ENCODE results near the gene KLHDC1.
"Not testable (repeated sequence)": the region's sequence is repeated elsewhere in the genome, so short reads cannot be mapped to it uniquely, and the experiment has no call there.

KLHDC1 gene, protein sequence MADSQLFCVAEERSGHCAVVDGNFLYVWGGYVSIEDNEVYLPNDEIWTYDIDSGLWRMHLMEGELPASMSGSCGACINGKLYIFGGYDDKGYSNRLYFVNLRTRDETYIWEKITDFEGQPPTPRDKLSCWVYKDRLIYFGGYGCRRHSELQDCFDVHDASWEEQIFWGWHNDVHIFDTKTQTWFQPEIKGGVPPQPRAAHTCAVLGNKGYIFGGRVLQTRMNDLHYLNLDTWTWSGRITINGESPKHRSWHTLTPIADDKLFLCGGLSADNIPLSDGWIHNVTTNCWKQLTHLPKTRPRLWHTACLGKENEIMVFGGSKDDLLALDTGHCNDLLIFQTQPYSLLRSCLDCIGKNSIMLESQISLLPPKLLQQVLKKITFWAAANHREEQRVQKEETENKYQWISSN

GRCh38 chr14:49692811-49693734 lies at the start of gene KLHDC1:
KLHDC1 (plus strand) TSS chr14:49693120; CDS start chr14:49693195, 75 bp downstream.
- DNase-seq = peak; percentile 61 to 66

DNA sequence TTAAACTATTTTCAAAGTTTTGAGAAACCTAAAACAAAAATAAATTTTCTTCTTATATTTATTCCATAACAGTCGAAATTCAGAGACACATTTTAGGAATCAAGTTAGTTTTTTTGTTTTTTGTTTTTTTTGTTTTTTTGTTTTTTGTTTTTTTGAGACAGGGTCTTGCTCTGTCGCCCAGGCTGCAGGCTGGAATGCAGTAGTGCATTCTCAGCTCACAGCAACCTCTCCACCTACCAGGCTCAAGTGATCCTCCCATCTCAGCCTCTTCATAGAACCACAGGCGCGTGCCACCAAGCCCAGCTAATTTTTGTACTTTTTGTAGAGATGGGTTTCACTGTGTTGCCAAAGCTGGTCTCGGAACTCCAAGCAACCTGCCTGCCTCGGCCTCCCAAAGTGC lies 39.4 kb upstream of the KLHDC1 start:
- no peak for DNase-seq

GRCh38 chr14:49654511-49654910 lies 38.4 kb upstream of the KLHDC1 start:
- DNase-seq = no peak

DNA sequence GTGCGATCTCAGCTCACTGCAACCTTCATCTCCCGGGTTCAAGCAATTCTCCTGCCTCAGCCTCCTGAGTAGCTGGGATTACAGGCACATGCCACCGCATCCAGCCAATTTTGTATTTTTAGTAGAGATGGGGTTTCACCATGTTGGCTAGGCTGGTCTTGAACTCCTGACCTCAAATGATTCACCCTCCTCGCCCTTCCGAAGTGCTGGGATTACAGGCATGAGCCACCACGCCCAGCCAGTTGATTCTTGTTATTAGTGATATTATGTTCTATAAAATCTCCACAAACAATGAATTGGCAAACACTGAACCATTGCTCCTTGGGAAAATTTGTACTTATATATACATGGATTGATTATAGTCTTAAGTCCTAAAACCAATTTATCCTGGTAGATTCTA lies 35.4 kb upstream of the KLHDC1 start:
- not testable (repeated sequence) for DNase-seq

GRCh38 chr14:49659526-49660455 lies 33.1 kb upstream of the KLHDC1 start:
- DNase-seq = no peak

- DNase-seq = no peak
These were observed 22.4 kb upstream of the KLHDC1 start for GRCh38 chr14:49670475-49670874.

- no peak for DNase-seq
These were observed 19.3 kb upstream of the KLHDC1 start for GRCh38 chr14:49673586-49673985.

- no peak for DNase-seq
These were observed 15.3 kb upstream of the KLHDC1 start for GRCh38 chr14:49677643-49678042.

- DNase-seq = no peak
These were observed 13.6 kb upstream of the KLHDC1 start for GRCh38 chr14:49679271-49679670.

GRCh38 chr14:49686425-49686824 lies 6.5 kb upstream of the KLHDC1 start:
- DNase-seq = no peak

- DNase-seq = peak; percentile 74 to 82
These were observed 4.8 kb upstream of the KLHDC1 start, which contains the start of gene POLE2 for GRCh38 chr14:49687942-49688700. POLE2 (minus strand) TSS chr14:49688214; CDS start chr14:49688203, 11 bp downstream.

DNA sequence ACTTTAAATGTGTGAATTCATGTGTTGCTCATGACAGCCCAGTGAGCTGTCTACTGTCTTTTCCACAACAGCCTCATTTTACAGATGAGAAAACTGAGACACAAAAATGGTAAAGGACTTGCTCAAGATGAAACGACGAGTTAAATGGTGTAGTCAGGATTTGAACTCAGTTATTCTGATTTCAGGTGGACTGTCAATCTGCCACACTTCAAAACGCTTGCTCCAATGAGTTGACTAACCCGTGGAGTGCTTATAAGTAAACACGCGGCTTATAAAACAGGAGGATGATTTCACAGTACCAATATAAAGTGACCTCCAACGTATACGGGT lies 4.3 kb upstream of the KLHDC1 start:
- no peak for DNase-seq

DNA sequence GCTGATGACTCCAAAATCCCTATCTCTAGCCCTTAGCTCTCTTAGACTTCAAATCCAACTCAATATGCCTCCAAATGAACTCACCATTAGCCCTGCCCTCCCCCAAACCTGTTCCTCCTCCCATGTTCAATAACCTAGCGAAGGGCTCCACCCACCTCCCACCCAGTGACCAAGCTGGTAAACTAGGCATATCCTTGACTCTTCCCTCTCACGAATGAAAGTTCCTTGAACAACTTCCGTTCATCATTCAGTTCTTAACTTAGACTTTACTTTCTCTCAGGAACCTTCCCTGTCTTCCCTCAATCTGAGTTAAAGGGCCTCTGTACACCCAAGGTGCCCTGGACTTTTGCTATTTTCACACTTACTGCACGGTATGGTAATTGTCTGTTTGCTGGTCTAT lies 1.9 kb upstream of the KLHDC1 start:
- DNase-seq = no peak

- DNase-seq = no peak
These were observed 645 bp upstream of the KLHDC1 start for GRCh38 chr14:49692193-49692757.

GRCh38 chr14:49693735-49694124 lies 810 bp downstream of the KLHDC1 start:
- DNase-seq = not testable (repeated sequence)

DNA sequence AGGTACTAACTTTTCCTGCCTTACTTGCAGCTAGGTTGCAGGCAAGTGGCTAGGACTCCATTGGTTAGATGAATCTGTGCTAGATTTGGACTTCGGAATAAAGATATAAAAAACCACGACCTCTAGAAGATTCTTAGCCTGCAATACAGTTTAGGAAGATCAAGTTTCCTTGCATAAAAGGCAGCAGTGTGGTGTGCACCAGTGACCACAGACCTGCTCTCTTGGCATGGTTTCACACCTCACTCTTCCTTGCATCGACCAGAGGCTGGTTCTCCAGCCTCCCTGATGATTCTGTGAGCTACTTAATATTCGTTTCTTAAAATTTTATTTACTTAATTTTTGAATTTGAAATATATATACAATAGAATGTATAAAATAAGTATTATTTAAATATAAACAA lies 9.8 kb downstream of the KLHDC1 start:
- DNase-seq = no peak

- no peak for DNase-seq
These were observed 11.0 kb downstream of the KLHDC1 start for GRCh38 chr14:49703965-49704364.

DNA sequence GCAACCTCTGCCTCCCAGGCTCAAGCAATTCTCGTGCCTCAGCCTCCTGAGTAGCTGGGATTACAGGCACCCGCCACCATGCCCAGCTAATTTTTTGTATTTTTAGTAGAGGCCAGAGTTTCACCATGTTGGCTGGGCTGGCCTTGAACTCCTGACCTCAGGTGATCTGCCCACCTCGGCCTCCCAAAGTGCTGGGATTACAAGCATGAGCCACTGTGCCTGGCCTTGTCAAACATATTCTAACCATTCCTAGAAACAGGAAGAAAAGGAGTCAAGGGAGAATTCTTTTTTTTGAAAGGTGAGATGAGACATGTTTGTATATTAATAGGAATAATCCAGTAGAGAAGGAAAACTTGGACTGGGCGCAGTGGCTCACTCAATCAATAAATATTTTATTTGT lies 11.6 kb downstream of the KLHDC1 start:
- DNase-seq = not testable (repeated sequence)

- DNase-seq = not testable (repeated sequence)
These were observed 18.1 kb downstream of the KLHDC1 start for GRCh38 chr14:49710993-49711392.

GRCh38 chr14:49720744-49721143 lies 27.8 kb downstream of the KLHDC1 start:
- DNase-seq = no peak

DNA sequence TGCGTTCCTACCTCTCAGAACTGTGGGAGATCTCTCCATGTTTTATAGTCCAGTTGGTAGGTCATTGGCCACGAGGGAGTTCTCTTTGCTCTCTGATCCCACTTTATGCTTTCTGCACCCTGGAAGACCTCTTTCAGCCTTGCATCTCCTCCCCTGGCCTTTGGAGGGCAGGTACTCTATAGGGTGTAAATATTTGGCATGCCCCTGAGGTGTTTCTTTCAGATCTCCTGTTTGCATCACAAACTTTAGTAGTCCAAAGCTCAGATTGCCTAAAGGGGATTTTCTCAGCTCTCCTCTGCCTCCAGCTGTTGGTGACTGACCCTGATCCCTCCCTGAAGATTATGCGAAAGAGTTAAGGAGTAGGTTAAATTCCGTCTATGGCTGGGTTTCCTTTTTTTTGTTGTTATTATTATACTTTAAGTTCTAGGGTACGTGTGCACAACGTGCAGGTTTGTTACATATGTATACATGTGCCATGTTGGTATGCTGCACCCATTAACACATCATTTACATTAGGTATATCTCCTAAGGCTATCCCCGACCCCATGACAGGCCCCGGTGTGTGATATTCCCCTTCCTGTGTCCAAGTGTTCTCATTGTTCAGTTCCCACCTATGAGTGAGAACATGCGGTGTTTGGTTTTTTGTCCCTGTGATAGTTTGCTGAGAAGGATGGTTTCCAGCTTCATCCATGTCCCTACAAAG lies 29.0 kb downstream of the KLHDC1 start:
- not testable (repeated sequence) for DNase-seq
